Suppressor macrophage treated with lipopolysaccharide for 4 hours (primary cell): ENCODE data around the gene ARSA.

ENCODE experiments used
- DNase-seq: peaks from one replicate; pipeline ENCODE4 v3.0.0-alpha.2; 2020

ARSA gene

DNA sequence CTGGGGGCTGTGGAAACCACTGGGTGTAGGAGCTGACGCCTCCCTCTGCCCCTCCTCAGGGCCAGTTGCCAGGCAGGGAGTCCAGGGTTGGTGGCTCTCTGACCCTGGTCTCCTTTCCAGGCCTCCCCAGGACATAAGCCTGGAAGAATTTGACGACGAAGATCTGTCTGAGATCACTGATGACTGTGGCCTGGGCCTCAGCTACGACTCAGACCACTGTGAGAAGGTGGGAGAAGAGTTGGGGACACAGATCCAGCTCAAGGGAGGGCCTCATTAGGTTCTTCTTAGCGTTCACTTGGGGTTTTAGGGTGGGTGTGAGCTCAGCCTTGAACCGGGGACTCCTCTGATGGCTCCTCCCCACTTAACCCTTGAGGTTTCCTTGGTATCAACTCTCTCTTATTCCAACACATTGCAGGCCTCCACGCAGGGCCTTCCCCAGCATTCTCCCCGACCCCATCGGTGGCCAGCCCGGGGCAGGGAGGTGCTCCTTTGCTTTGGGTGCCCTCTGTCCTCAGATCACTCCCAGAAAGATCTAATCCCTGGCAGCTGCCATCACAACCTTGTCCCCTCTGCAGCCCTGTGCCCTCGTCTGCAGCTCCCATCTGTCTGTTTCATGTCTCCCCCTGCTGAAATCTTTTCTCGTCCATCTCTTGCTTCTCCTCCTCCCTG, 26.1 kb downstream of the ARSA start:
- DNase-seq, result no peak

DNA sequence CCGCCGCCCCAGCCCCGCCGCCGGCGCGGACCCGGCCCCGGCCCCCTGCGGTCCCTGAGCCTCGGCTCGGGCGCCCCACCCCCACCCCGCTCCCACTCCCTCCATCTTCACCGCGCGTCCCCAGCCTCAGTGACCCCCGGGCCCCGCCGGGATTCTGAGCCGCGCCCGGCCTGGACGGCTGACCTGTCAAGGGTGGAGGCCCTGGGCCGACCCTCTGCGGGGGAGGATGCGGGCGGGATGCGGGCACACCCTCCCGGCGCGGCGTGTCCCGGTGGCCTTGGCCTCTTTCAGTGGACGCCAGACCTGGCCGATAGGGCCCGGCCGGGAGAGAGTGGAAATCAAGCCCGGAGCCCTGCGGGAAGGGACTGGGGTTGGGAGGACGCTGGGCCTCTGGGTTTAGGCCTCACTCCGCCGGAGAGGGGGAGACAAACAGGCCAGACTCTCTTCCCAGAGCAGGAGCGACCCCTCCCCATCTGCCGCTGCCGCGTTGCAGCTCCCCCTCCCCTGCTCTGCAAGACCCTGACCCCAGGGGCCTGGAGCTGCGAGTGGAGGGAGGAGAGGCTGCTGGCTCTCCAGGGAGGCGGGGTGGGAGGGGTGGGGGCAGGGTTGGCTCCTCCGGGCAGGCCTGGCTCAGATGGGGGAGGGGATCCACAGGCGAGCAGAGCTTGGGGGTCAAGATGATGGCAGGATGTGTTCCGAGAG, 26.8 kb downstream of the ARSA start:
- DNase-seq, result no peak

DNA sequence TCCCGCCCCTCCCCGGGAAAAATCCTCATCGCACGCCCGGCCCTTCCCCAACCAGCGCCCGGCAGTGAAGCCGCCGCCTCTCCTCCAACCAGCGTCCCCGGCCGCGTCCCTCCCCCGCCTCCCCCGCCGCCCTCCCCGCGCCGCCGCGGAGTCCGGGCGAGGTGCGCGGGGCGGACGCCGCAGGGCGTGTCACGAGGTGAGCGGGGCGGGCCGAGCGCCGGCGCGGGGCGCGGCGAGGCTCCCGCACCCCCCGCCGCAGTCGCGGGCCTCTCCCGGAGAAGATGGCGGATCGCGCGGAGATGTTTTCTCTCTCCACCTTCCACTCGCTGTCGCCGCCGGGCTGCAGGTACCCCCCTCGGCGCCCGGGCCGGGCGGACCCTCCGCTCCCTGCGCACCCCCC, 27.4 kb downstream of the ARSA start, which contains the start of gene MAPK8IP2:
Gene MAPK8IP2 (plus strand): TSS at position 256 of the 400 bp plus-strand sequence. CDS start 26 bp downstream, at position 282.
- no peak for DNase-seq

DNA sequence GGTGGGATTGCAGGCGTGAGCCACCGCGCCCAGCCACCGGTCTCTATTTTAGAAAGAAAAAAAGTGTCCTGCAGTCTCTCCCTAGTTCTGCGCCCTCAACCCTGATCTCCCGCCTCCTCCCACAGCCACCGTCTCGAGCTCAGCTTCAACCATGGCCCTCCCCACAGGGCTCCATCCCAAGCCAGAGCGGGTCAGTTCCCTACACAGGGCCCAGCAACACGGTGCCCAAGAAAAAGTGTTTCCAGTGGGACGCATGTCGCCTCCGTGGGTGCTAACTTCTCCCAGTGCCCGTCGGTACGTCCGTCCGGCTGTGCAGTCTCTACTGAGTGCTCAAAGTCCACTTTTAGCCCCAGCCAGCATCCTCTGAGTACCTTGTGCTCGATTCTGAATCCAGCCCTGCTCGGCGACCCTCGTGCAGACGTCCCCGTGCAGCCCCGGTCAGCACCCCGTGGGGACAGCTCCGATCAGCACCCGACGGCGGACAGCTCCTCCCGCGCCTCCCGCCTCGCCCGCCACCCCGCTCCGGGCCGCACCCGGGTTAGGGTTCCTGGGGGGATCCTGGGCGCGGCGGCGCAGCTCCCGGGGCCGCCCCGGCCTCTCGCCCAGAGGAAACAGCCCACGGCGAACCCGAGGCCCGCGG, 28.0 kb downstream of the ARSA start:
- DNase-seq, result peak; percentile 29

DNA sequence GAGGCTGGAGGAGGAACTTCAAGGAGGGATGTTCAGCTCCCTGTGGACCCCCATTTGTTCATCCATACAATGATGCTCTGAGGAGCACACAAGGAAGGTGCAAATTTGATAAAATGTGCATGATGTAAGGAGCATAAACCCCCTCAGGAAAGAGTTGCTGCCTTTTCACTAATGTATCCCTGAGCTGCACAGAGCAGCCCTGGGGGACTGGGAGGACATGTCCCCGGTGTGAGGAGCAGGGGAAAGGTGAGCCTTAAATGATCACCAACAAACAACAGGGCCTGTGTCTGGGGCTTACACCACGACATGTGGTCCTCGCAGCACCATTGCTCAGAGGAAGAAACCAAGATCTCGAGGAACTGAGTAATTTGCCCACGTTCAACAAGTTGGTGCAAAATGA, 30.9 kb downstream of the ARSA start:
- DNase-seq, result no peak

DNA sequence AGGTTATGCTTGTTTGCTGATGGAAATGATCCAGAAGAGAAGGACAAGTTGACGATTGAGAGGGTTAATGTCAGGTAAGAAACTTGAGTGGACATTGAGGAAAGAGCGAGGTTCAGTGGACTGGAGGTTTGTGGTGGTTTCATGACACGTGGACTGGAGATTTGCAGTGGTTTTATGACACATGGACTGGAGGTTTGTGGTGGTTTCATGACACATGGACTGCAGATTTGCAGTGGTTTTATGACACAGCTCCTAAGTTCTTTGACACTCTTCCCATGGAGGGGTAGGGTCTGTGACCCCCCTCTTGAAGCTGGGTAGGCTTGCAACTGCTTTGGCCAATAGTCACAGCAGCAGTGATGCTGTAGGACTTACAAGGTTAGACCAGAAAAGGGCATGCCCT, 32.8 kb downstream of the ARSA start:
- DNase-seq, result no peak

DNA sequence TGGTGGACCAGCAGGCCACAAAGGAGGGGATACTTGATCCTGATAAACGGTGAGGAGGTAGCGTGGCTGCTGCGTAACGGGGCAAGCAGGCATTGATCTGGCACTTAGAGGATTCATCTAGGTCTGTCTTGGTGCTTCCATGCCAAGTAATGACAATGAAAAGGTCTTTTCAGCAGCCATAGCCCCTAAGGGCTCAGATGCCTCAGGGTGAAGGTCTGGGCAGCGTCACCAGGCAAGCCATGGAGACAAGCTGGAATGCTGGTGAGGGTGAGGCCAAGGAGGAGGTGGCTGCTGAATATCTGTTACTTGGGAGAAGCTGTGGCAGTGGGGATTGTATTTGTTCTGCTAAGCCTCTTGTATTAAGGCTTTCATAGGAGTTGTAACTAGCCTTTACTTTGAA, 40.5 kb downstream of the ARSA start:
- DNase-seq, result no peak

DNA sequence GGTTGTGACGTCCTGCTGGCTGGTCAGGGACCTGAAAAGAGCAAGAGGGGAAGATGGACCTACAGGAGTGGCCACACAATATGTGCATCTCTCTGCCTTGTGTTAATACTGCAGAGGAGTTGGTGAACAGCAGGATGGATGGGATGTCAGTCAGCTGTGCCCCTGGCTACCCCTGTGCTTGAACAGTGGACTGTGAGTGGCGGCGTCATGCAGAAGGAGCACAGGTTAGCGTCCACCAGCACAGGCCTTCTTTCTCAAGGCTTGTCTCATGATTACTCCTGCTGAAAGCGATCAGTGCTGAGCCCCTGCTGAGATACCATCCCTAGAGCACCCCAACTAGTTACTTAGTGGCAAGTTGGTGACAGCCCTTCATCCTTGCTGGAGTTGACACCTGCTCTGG, 41.5 kb downstream of the ARSA start:
- DNase-seq, result no peak

DNA sequence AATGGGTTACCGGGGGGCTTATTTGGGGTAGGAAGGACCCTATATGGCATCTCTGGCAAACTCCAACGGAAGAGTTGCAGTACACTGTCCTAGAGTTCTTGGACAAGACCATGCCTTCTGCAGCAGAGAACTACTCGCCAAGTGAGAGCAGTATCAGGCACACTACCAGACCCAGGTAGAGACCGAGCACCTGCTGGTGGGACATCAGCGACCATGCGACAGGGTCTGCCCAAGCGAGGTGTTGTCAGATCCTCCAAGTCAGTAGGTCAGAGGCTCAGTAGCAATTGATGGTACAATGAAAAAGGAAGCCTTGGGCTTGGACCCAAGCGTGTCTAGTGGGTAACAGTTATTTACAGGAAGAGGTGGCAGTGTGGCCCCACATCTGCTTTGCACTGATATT, 42.2 kb downstream of the ARSA start:
- DNase-seq, result no peak

DNA sequence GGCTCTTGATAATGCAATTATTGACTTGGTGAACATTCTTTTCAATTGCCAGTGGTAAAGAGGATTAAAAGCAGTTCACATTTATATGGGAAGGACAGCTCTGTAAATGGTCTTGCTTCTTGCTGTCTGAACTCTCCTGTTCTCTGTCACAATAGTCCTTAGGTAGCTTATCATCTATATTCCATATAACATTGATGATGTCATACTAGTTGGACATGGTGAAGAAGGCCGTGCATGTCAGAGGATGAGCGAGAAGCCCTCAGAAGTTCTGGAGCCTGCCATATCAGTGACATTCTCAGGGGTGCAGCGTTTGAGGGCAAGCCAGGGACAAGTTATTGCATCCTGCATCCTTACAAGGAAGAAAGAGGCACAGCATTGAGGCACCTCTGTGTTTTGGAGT, 42.7 kb downstream of the ARSA start:
- no peak for DNase-seq

DNA sequence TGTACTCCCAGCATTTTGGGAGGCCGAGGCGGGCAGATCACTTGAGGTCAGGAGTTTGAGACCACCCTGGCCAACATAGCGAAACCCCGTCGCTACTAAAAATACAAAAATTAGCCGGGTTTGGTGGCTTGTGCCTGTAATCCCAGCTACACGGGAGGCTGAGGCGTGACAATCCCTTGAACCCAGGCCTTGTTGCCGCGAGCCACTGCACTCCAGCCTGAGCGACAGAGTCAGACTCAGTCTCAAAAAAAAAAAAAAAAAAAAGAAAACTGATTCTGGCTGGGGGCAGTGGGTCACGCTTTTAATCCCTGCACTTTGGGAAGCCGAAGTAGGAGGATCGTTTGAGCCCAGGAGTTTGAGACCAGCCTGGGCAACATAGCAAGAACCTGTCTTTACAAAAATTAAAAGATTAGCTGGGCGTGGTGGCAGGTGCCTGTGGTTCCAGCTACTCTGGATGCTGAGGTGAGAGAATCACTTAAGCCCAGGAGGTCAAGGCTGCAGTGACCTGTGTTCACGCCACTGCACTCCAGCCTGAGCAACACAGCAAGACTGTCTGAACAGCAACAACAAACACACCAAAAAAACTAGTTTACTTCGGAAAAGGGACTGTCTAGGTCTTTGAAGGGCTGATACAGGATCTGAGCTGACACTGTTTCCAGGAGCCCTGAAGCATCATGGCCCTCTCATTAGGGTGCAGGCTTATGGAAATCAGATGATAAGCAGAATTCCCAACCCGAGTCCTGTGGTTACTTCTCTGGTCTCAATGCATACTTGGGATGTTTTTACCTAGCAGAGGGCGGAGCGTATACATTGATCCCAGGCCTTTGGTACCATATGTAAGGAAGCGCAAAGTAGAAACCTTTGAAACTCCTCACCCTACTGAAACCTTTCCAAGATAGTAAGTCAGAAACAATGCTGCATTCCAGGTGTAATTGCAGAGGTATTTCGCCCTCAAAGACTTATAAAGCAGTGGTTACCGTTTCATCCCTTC, 43.6 kb downstream of the ARSA start:
- no peak for DNase-seq

DNA sequence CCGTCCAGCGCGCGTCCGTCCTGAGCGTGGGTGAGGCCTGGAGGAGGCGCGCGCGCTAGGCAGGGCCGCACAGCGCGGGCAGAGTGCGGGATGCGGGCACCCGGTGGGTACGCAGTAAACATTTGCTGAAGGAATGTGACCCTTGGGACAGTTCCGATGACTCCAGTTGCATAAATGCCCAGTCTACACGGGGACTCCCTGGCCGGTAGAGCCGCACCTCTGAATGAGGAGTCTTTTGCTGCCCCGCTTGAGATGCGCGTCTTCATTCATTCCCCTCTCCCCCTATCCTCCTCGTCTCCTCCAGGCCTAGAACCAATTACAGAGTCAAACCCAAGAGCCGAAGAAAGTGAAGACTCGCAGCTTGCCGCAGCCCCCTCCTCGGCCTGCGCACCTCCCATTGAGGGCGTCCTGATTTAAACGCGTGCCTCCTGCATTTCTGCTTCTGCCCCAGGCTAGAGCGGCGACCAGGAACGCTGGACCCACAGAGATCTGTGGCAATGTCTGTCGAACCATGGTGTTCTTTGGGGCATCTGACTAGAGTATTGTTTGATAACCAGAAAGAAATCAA, 44.6 kb downstream of the ARSA start:
- DNase-seq, result no peak

DNA sequence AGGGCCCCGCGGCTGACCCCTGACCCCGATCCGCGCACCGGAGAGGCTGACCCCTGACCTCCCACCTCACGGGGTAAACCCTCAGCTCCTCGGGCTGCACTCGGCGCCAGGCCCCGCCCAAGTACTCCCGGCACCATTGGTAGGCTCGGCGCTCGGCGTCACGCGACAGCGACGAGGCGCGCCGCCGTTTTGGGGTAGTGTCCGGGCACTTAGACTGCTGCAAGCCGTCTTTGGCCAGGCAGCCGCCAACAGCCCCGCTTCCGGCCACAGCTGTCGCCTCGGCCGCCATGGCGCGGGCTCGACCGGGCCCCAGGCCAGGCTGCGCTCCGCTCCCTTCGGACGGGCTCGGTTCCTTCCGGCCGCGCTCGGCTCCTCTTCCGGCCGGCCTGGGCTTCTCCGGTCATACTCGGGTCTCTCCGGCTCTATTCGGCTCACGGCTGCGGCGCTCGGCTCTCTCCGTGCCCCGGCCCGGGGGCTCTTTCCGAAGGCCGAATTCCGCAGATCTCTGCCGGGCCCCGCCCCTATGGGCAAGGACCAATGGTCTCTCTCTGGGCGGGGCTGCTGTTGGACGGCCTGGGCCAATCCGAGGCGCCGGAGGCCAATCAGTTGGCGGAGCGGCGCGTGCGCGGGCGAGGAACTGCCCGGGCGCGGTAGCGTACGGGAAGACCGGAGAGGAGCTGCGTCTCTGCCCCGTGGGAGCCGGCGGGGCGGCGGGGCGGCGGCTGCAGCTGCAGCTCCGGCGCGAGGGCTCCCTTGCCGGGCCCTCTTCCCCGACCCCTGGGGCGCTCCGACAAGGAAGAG, 45.3 kb downstream of the ARSA start, which contains the start of gene CHKB:
Gene CHKB (minus strand): TSS at position 357 of the 801 bp plus-strand sequence. CDS start 68 bp downstream, at position 289.
- DNase-seq, result peak; percentile 99

DNA sequence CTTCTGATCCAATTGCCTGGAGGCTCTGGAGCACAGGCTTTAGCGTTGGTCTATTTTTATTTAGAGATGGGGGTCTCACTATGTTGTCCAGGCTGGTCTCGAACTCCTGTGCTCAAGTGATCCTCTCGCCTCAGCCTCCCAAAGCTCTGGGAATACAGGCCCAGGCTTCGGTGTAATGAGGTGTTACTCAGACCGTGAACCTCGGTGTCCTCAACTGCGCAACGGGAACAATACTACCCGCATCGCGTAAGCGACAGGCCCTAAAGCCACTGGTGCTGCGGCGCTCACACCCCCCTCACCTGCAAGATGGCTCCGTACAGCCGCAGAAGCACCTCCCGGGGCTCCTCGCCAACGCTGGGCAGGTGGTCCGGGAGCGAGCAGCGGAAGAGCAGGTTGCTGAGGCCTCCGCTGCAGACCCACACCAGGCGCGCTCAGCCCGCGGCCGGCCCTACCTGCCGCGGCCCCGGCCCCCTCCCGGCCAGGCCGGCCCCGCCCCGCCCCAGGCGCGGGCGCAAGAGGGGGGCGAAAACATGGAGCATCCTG, 45.9 kb downstream of the ARSA start:
- DNase-seq, result peak; percentile 16

DNA sequence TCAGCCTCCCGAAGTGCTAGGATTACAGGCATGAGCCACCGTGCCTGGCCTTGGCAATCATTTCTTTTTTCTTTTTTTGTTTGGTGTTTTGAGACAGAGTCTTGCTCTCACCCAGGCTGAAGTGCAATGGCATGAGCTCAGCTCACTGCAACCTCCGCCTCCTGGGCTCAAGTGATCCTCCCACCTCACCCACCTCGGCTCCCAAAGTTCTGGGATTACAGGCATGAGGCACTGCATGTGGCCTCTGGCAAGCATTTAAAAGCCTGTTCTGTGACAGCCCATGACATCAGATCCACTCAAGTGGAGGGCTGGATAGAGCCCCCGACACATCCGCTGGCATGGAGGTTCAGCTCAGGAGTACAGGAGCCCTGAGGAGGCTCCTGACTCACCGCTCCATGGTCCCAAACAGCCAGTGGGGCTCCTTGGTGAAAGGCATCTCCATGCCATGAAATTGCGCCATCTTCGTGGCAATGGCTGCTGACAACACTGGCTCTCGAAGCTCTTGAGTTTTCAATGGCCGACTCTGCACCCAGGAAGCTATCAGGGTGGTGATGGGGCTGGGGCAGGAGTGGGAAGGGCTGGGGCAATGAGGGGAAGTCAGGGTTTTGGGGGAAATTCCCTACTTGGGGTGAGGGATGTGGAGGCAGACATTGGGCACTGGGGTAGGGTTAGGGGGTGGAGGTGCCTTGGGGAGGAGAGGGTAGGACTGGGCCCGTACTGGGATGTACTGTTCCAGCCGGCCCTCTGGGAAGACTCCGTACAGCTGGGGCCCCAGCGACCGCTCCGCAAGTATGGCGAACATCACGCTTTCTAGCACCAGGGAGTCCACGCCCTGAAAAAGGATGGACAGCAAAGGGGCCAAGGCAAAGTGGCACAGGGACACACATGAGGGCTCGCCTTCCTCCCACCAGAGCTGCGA, 46.7 kb downstream of the ARSA start:
- peak; percentile 42 for DNase-seq

DNA sequence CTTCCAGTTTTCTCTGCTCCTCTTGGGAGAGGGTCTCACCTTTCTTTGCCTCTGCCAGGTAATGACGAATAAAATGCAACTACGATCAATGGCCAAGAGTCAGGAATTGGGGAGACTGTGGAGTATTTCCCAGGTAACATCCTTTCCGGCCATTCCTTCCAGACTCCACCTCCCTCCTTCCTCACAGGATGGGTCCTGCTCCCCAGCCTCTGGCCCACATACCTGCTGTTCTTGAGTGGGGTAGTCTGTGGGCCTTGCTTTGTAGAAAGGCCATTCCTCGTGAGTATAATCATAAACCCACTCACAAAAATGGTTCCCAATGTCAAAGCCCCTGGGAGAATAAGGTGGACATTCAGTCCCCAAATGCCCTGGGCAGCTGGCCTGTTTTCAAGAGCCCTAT, 48.2 kb downstream of the ARSA start:
- no peak for DNase-seq

DNA sequence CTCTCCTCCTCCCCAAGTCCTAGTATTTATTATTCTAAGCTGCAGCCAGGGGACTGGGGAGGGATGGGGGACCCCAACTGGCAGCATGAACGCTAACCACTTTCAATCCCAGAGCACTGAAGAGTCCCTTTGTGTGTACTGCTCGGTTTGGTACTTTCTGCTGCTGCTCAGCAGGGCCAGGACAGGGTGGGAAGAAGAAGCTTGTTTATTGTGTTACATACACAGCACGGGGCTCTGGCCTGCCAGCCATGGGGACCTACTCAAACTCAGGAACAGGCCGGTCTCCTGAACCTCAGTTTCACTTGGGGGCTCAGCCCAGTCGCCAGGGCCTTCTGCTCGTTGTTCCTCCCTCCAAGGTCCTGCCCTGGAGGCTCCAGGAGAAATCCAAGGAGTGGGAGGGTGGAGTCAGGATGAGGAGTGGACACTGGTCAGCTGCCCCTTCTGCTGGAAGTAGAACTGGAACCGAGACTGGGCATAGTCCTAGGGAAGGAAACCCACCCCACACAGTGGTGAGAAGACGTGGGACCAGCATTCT, 49.1 kb downstream of the ARSA start:
- no peak for DNase-seq

DNA sequence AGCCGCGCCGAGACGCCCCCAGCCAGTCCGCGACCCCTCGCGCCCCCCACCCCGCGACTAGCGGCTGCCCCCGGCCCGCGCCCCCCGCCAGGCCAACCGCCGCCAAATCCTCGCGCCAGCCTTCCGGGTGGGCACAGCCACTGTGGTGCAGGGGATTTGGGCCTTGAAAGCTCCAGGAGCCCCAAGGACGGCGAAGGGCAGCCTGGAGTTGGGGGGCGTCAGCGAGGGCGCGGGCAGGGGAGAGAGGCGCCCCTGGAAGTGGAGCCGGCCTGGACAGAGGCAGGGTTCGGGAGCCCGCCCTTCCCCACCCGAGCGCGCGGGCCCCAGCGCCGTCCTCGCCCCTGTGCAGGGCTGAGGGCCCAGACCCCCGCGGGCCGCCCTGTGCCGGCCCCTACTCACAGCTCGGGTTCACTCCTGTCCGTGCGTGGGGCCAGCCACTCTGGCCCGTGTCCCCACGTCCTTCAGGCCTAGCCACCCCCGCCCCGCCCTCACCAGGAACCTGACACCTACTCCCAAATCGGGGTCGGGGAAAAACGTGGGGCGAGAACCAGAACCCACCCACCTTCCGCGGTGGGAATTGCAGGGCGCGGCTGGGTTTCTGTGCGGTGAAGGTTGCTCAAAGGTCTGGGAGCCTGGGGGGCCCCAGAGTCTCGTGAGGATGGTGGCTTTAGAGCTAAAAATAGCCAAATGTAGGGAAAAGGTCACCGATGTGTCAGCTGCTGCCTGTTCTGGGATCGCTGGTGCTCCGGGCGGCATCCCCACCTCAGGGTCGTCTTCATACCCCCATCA, 49.8 kb downstream of the ARSA start, which contains the start of gene CPT1B:
Gene CPT1B (minus strand): TSS at position 441 of the 789 bp plus-strand sequence. CDS start 512 bp downstream, outside the sequence.
- DNase-seq, result no peak

DNA sequence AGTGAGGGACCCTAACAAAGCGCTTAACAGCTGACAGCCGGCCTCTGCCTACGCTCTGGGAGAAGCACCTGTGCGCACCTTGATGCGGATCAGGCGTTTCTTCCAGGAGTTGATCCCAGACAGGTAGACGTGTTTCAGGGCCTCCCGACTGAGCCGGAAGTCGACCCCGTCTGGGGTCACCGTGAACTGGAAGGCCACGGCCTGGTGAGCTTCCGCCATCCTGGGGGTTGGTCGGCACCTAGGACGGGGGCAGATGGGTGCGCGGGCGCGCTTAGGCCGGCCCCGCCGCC, 50.3 kb downstream of the ARSA start:
- DNase-seq, result no peak
